Endothelial cell of umbilical vein (primary cell): ENCODE data around the gene SPEF2. TPM values are rescaled to one million over a fixed set of nuclear protein-coding genes. Genes with fewer than 3 reads are reported as not detected.

ENCODE experiments used
- BruUV-seq: library from RNA; stranded (reverse); fragments of 400-500 nt; replicated peaks from 2 replicates; lab custom pipeline; 2021; lab: Mats Ljungman, UMichigan
- CTCF ChIA-PET: fragments of 300-600, 350-600 bp; sonication (Branson Sonifier 250); formaldehyde crosslinking; loops from one replicate; lab custom pipeline; 2021; ENCODE audit warnings: antibody characterized with exemption, inconsistent platforms; lab: Charles Lee
- POLR2A ChIA-PET: fragments of 300-600, 350-600 bp; sonication (Branson Sonifier 250); formaldehyde crosslinking; loops from one replicate; lab custom pipeline; 2021; ENCODE audit warnings: antibody characterized with exemption, inconsistent platforms; lab: Charles Lee
- DNase-seq: peaks from one replicate; pipeline ENCODE4 v3.0.0-alpha.2; 2011; ENCODE audit warnings: low read depth, low spot score
- FAIRE-seq: peaks from 2 replicates; lab custom pipeline; 2011; peaks lifted over from hg19 to GRCh38; lab: Jason Lieb, UNC
- H2AFZ ChIP-seq: 2 replicates; pipeline ENCODE4 v1.6.0; 2012; ENCODE audit warnings: low read depth, low read length, control low read depth, inconsistent platforms
- H3K27ac ChIP-seq: 2 replicates; pipeline ENCODE4 v1.5.1; 2011; ENCODE audit warnings: low read depth, mild to moderate bottlenecking, control low read depth, low read length, moderate library complexity; ENCODE audit not compliant: insufficient read depth
- H3K27me3 ChIP-seq, 2 experiments: 2 replicates each; pipeline versions ENCODE4 v1.6.0 to v1.6.1; 2011; ENCODE audit warnings: low read length in 2 of 2, mixed read lengths in 1 of 2; ENCODE audit not compliant: control insufficient read depth in 2 of 2, insufficient read depth in 2 of 2
- H3K36me3 ChIP-seq, 2 experiments: 2 replicates in 1 of 2; 3 replicates in 1 of 2; pipeline ENCODE4 v1.5.1; 2011; ENCODE audit warnings: low read length in 2 of 2, mild to moderate bottlenecking in 1 of 2, moderate library complexity in 1 of 2; ENCODE audit not compliant: control insufficient read depth in 2 of 2, insufficient read depth in 2 of 2; ENCODE audit errors: extremely low read depth in 1 of 2
- H3K4me1 ChIP-seq: 3 replicates; pipeline ENCODE4 v1.5.1; 2011; ENCODE audit warnings: mild to moderate bottlenecking, low read length; ENCODE audit not compliant: control insufficient read depth, insufficient read depth; ENCODE audit errors: extremely low read depth
- H3K4me2 ChIP-seq: 2 replicates; pipeline ENCODE4 v1.6.1; 2011; ENCODE audit warnings: low read length, control low read depth, mixed read lengths; ENCODE audit not compliant: insufficient read depth
- H3K4me3 ChIP-seq, 3 experiments: fragments of 200-600 bp in 1 of 3; sonication (generic), shearing (Covaris generic) in 1 of 3; replicated peaks in 1 of 3; 2 replicates each; pipeline ENCODE4 v1.5.1; 2011 to 2016; ENCODE audit warnings: control low read depth in 3 of 3, low read length in 3 of 3, mild to moderate bottlenecking in 2 of 3, inconsistent platforms in 1 of 3, low read depth in 1 of 3, moderate library complexity in 1 of 3; ENCODE audit not compliant: insufficient read depth in 1 of 3
- H3K79me2 ChIP-seq: 2 replicates; pipeline ENCODE4 v1.6.0; 2012; ENCODE audit warnings: low read length, inconsistent platforms; ENCODE audit not compliant: control insufficient read depth, insufficient read depth
- H3K9ac ChIP-seq: replicated peaks from 2 replicates; pipeline ENCODE3; 2011; ENCODE audit warnings: low read length, control low read depth; ENCODE audit not compliant: insufficient read depth; ENCODE audit errors: extremely low read depth
- H3K9me1 ChIP-seq: replicated peaks from 3 replicates; pipeline ENCODE4 v1.6.0; 2011; ENCODE audit warnings: mild to moderate bottlenecking, low read length; ENCODE audit not compliant: control insufficient read depth, insufficient read depth; ENCODE audit errors: extremely low read depth
- H3K9me3 ChIP-seq: replicated peaks from 2 replicates; pipeline ENCODE4 v1.5.1; 2012; ENCODE audit warnings: low read length, inconsistent platforms; ENCODE audit not compliant: control insufficient read depth, insufficient read depth
- H4K20me1 ChIP-seq: replicated peaks from 2 replicates; pipeline ENCODE3; 2011; ENCODE audit warnings: mild to moderate bottlenecking, low read length; ENCODE audit not compliant: control insufficient read depth, insufficient read depth; ENCODE audit errors: extremely low read depth
- CTCF ChIP-seq, 2 donors: IDR thresholded peaks; 1 replicate in 1 of 2; 2 replicates in 1 of 2; pipeline ENCODE4 v1.5.1; 2011; ENCODE audit warnings: low read length in 2 of 2, mild to moderate bottlenecking in 2 of 2, moderate library complexity in 2 of 2, control low read depth in 1 of 2, inconsistent platforms in 1 of 2, low read depth in 1 of 2; ENCODE audit not compliant: insufficient read depth in 1 of 2; ENCODE audit errors: extremely low read depth in 1 of 2
- FOS ChIP-seq: IDR thresholded peaks from 2 replicates; pipeline ENCODE4 v1.6.1; 2011; ENCODE audit warnings: mild to moderate bottlenecking, low read length, moderate library complexity, borderline replicate concordance; ENCODE audit not compliant: insufficient read depth
- GATA2 ChIP-seq: IDR thresholded peaks from 2 replicates; pipeline ENCODE4 v1.7.0; 2011; ENCODE audit warnings: low read depth, mild to moderate bottlenecking, moderate library complexity, mixed read lengths, low read length; ENCODE audit not compliant: insufficient read length, insufficient read depth
- JUN ChIP-seq: IDR thresholded peaks from 2 replicates; pipeline ENCODE4 v1.6.1; 2011; ENCODE audit warnings: borderline replicate concordance, low read depth; ENCODE audit not compliant: insufficient read length, insufficient read depth
- MAX ChIP-seq: IDR thresholded peaks from 2 replicates; pipeline ENCODE4 v1.6.1; 2011; ENCODE audit not compliant: insufficient read depth, insufficient read length
- MYC ChIP-seq: IDR thresholded peaks from one replicate; pipeline ENCODE4 v1.6.1; 2011; ENCODE audit warnings: mild to moderate bottlenecking, low read depth, low read length
- dilution Hi-C: fragments of 300-500 bp; cut with MboI; formaldehyde crosslinking; loops from one replicate; pipeline ENCODE4 v1.15.0; 2019; ENCODE audit warnings: low sequenced_read_pairs; ENCODE audit not compliant: extremely low pct_ligation_motif_present
- intact Hi-C: fragments of 100-400 bp; cut with micrococcal nuclease; formaldehyde crosslinking; loops from one replicate; pipeline ENCODE4 v1.10.0; 2022
- polyA plus RNA-seq, 4 experiments: library from polyadenylated mRNA; depleted of rRNA in 3 of 4; stranded (reverse) in 3 of 4; unstranded in 1 of 4; fragments of >200 nt; gene quantifications; 2 replicates each; pipeline versions ENCODE4 v1.2.1 to v1.2.3, GENCODE V29; 2011 to 2012; ENCODE audit warnings: missing spikeins in 1 of 4
- total RNA-seq: library from RNA; stranded (reverse); gene quantifications from 2 replicates; pipeline ENCODE4 v1.2.3, GENCODE V29; 2021

The SPEF2 gene
- total and polyA plus RNA-seq, 2 donors (not counting 3 experiments of a cell fraction or from before 2014, with no cell fraction given), result 0.28 to 0.73 TPM

GRCh38 chr5:35668319-35668718, 50.7 kb downstream of the SPEF2 start:
- BruUV-seq, result no TSS peak
- CTCF ChIA-PET, result interaction anchor here (1.4 kb wide), 1 partner anchor 11 kb away, joined by 3 read pairs; no protein-coding TSS in a partner anchor

GRCh38 chr5:35668794-35669193, 51.1 kb downstream of the SPEF2 start:
- Histone ChIP-seq H2AFZ (no peak overlapping the region), H3K9ac (no peak overlapping the region), H3K4me1 (no peaks in the 10 kb centered on the region), H3K9me3 (no peaks in the 10 kb centered on the region), H3K4me3 (no peak overlapping the region), H3K4me2 (no peak overlapping the region), H4K20me1 (no peaks in the 10 kb centered on the region), H3K27me3 (no peaks in the 10 kb centered on the region), H3K9me1 (no peaks in the 10 kb centered on the region), H3K36me3 (no peaks in the 10 kb centered on the region), H3K79me2 (no peaks in the 10 kb centered on the region), H3K27ac (no peak overlapping the region)
- DNase-seq, result no peak
- intact Hi-C loops, result no loop called here
- no TSS peak for BruUV-seq
- dilution Hi-C loops, result no loop called here
- no peak for FAIRE-seq
- CTCF ChIA-PET, result interaction anchor here (1.4 kb wide), 1 partner anchor 11 kb away, joined by 3 read pairs; no protein-coding TSS in a partner anchor
- TF ChIP-seq CTCF (IDR thresholded peaks at IDR 0.05; ENCODE audit: extremely low read depth in 1 of 2, insufficient read depth in 1 of 2, low read depth in 1 of 2, low read length in 2 of 2) (no peak), FOS (no peak), MYC (no peak), GATA2 (no peak), MAX (no peak)
- POLR2A ChIA-PET, result no interaction called here

More at GRCh38 chr5:35668319-35668718, 50.7 kb downstream of the SPEF2 start:
- Histone ChIP-seq H3K4me1 (no peaks in the 10 kb centered on the region), H3K9me1 (no peaks in the 10 kb centered on the region), H3K4me3 (no peak overlapping the region), H3K27ac (no peak overlapping the region), H2AFZ (no peak overlapping the region), H3K79me2 (no peaks in the 10 kb centered on the region), H3K36me3 (no peaks in the 10 kb centered on the region), H3K4me2 (no peak overlapping the region), H3K27me3 (no peaks in the 10 kb centered on the region), H3K9me3 (no peaks in the 10 kb centered on the region), H3K9ac (no peak overlapping the region), H4K20me1 (no peaks in the 10 kb centered on the region)
- TF ChIP-seq GATA2 (no peak), JUN (no peak), MAX (no peak)
- dilution Hi-C loops, result no loop called here
- intact Hi-C loops, result no loop called here
- DNase-seq (no peak), FAIRE-seq (no peak)
- POLR2A ChIA-PET, result no interaction called here
